Stimulated activated CD4-positive, alpha-beta T cell treated with anti-CD3 and anti-CD28 coated beads, Interleukin-15, amount 100 ng/mL, for 48 hours (primary cell): ENCODE measurements around the gene EPN3.

Source experiments
- DNase-seq, 2 donors: peaks; one replicate each; pipeline ENCODE4 v3.0.0-alpha.2; 2020; ENCODE audit warnings: low read depth in 2 of 2

Gene EPN3

GRCh38 chr17:50532452-50533024 lies at the start of gene EPN3:
Gene EPN3 (plus strand): TSS chr17:50532735. CDS start chr17:50536557, 3,822 bp downstream.
- DNase-seq = no peak

GRCh38 chr17:50483266-50483665 lies 49.3 kb upstream of the EPN3 start:
- DNase-seq = no peak

GRCh38 chr17:50484386-50485155 lies 48.0 kb upstream of the EPN3 start:
- DNase-seq = no peak

GRCh38 chr17:50487213-50488096 lies 45.1 kb upstream of the EPN3 start:
- DNase-seq = no peak

- no peak for DNase-seq
These were observed 43.7 kb upstream of the EPN3 start for GRCh38 chr17:50488880-50489279.

- DNase-seq = no peak
These were observed 41.0 kb upstream of the EPN3 start for GRCh38 chr17:50491505-50491904.

GRCh38 chr17:50492214-50492613 lies 40.3 kb upstream of the EPN3 start:
- DNase-seq = no peak

- DNase-seq = no peak
These were observed 38.8 kb upstream of the EPN3 start for GRCh38 chr17:50493744-50494143.

GRCh38 chr17:50495217-50495823 lies 37.2 kb upstream of the EPN3 start:
- DNase-seq = no peak

- DNase-seq = no peak
These were observed 36.6 kb upstream of the EPN3 start for GRCh38 chr17:50495918-50496317.

- DNase-seq = no peak
These were observed 34.3 kb upstream of the EPN3 start for GRCh38 chr17:50498021-50498874.

GRCh38 chr17:50499270-50499669 lies 33.3 kb upstream of the EPN3 start:
- no peak for DNase-seq

- DNase-seq = no peak
These were observed 32.8 kb upstream of the EPN3 start for GRCh38 chr17:50499721-50500120.

- DNase-seq = no peak
These were observed 31.5 kb upstream of the EPN3 start for GRCh38 chr17:50501054-50501453.

GRCh38 chr17:50502301-50502990 lies 30.1 kb upstream of the EPN3 start:
- no peak for DNase-seq

GRCh38 chr17:50505591-50506130 lies 26.9 kb upstream of the EPN3 start:
- no peak for DNase-seq

GRCh38 chr17:50506298-50506697 lies 26.2 kb upstream of the EPN3 start:
- DNase-seq = no peak

- peak; percentile 48 to 68 for DNase-seq
These were observed 24.5 kb upstream of the EPN3 start, which contains the start of gene MYCBPAP for GRCh38 chr17:50507871-50508572. Gene MYCBPAP (plus strand): TSS chr17:50508439. CDS start chr17:50508675, 236 bp downstream.
